WI38 (cell line): ENCODE data around the gene LEPR.
"Not testable (repeated sequence)": the region's sequence is repeated elsewhere in the genome, so short reads cannot be mapped to it uniquely, and the experiment has no call there.

Experiments used
- H3K4me3 ChIP-seq: 2 replicates; pipeline ENCODE4 v1.5.1; 2011; ENCODE audit warnings: low read depth, mild to moderate bottlenecking, control low read depth, low read length
- TF ChIP-seq, protein P1 (sequence below): IDR thresholded peaks from 2 replicates; pipeline ENCODE4 v1.5.1; 2012; ENCODE audit warnings: low read depth, mild to moderate bottlenecking, control low read depth, low read length

LEPR gene

DNA sequence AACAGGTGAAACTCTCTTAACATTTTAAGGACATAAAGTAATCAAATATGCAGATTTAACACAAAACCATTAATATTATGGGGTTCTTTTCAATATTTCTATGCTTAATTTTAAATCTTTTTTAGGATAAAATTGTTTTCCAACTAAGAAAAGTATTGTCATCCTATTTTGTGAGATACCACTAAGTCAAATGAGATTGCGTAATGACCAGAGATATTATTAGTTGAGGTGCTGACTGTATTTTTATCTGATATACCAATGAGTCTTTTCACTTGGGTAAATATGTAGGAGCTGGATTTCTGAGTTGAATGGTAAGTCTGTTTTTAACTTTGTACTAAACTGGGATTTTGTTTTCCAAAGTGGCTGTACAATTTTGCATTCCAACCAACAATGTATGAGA is 25.4 kb downstream of the LEPR start:
- TF ChIP-seq, protein P1, sequence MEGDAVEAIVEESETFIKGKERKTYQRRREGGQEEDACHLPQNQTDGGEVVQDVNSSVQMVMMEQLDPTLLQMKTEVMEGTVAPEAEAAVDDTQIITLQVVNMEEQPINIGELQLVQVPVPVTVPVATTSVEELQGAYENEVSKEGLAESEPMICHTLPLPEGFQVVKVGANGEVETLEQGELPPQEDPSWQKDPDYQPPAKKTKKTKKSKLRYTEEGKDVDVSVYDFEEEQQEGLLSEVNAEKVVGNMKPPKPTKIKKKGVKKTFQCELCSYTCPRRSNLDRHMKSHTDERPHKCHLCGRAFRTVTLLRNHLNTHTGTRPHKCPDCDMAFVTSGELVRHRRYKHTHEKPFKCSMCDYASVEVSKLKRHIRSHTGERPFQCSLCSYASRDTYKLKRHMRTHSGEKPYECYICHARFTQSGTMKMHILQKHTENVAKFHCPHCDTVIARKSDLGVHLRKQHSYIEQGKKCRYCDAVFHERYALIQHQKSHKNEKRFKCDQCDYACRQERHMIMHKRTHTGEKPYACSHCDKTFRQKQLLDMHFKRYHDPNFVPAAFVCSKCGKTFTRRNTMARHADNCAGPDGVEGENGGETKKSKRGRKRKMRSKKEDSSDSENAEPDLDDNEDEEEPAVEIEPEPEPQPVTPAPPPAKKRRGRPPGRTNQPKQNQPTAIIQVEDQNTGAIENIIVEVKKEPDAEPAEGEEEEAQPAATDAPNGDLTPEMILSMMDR, result no peak
- no peak overlapping the region for H3K4me3 ChIP-seq

DNA sequence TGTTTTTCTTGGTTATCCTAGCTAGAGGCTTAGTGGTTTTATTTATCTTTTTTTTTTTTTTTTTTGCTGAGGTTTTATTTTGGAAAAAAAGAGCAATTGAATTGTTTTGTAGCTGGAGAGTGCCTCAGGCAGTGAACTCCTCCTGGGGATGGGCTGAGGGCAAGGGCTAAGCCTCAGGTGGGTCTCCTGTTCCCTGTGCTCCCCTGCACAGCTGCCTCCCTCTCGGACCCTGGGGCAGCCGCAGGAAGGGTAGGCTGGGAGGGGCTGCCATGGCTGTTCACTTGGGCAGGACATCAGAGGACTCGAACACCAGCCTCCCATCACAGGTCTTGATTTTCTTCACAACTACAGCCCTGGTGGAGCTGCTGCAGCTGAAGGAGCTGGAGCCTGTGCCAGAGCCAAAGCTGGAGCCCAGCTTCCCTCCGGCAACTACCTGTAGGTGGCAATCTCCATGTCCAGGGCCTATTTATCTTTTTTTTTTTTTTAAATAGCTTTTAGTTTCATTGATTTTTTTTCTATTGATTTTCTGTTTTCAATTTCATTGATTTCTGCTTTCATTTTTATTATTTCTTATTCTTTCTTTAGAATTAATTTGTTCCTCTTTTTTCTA is 28.9 kb downstream of the LEPR start:
- TF ChIP-seq, protein P1, result no peak
- H3K4me3 ChIP-seq, result no peak overlapping the region

DNA sequence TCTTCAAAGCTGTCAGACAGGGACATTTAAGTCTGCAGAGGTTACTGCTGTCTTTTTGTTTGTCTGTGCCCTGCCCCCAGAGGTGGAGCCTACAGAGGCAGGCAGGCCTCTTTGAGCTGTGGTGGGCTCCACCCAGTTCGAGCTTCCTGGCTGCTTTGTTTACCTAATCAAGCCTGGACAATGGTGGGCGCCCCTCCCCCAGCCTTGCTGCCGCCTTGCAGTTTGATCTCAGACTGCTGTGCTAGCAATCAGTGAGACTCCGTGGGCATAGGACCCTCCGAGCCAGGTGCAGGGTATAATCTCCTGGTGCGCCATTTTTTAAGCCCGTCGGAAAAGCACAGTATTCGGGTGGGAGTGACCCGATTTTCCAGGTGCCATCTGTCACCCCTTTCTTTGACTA is 35.2 kb downstream of the LEPR start:
- H3K4me3 ChIP-seq, result not testable (repeated sequence)

DNA sequence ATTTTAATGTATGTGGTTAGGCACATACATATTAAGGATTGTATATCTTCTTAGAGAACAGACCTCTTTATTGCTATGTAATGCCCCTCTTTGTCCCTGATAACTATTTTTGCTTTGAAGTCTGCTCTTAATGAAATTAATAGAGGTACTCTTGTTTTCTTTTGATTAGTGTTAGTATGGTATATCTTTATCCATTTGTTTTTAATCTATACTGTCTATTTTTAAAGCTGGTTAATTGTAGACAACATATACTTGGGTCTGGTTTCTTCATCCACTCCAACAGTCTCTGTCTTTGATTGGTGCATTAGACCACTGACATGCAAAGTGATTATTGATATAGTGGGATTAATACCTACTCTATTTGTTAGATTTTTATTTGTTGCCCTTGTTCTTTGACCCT is 36.0 kb downstream of the LEPR start:
- no peak overlapping the region for H3K4me3 ChIP-seq
- TF ChIP-seq, protein P1, result no peak

DNA sequence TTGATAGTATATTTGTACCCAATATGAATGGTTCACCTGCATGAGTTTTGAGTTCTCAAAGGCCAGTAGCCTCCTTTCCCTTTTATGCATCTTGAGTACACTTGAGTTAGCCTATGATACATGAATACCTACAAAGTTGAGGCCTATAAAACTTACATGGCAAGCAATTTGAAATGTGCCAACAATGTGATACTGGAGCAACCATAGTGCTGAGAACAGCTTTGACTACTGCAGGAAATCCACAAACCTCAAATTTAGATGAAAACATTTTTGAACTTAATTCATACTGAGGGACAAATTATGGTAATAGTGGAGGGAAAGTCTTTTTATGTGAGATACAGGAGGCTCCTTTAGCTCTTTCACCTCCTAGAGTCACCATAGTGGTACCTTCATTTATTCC is 37.4 kb downstream of the LEPR start:
- TF ChIP-seq, protein P1, result no peak

DNA sequence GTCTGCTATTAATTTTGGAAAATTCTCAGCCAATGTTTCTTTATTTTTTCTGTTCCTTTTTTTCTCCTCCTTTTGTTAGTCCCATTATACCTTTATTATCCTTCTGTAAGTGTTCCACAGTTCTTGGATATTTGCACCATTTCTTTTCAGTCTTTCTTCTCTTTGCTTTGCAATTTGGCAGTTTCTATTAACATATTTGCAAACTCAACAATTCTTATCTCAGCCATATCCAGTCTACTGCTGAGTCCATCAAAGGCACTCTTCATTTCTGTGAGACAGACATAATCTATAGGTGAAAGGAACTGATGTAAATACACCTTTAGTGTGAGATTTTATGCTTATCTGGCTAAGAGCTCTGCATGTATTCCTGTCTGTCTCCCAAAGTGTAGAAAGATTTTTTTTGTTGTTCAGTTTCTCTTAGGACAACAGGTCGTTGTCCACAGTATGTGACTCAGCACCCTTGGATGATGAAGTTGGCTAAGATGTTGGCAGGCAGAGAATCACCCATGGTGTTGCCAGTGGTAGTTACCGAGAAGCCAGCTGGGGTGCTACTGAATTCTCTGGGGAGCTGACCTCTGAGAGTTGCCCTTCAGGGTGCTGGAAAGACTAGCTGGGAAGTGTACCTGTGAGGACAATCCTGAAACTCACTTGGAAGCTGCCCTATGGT is 38.4 kb downstream of the LEPR start:
- TF ChIP-seq, protein P1, result no peak
- H3K4me3 ChIP-seq, result no peak overlapping the region

More for the DNA sequence above, 37.4 kb downstream of the LEPR start:
- H3K4me3 ChIP-seq, result no peak overlapping the region

DNA sequence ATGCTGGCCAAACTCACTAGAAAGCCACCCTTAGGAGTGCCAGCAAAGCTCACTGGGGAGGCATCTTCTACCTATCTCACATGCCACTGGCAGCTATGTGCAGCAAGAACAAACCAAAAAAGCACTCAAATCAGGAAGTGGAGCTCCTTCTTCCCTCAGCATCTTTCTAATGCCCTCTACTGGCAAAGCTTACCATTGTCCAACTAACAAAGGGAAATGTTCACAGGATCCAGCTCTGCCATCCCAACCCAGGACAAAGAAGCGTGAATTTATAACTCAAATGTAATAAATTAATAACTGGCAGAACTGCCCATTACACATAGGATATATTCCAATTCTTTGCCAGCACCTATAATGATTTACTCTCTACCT is 38.9 kb downstream of the LEPR start:
- TF ChIP-seq, protein P1, result peak; percentile 28

DNA sequence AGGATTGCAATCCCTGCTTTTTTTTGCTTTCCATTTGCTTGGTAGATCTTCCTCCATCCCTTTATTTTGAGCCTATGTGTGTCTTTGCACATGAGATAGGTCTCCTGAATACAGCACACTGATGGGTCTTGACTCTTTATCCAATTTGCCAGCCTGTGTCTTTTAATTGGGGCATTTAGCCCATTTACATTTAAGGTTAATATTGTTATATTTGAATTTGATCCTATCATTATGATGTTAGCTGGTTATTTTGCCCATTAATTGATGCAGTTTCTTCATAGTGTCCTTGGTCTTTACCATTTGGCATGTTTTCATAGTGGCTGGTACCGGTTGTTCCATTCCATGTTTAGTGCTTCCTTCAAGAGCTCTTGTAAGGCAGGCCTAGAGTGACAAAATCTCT is 45.4 kb downstream of the LEPR start:
- not testable (repeated sequence) for H3K4me3 ChIP-seq

More for the DNA sequence above, 38.9 kb downstream of the LEPR start:
- H3K4me3 ChIP-seq, result no peak overlapping the region
